ENCODE measurements around the gene PTPRO. TPM values are rescaled to one million over a fixed set of nuclear protein-coding genes. Genes with fewer than 3 reads are reported as not detected.
"Not testable (repeated sequence)": the region's sequence is repeated elsewhere in the genome, so short reads cannot be mapped to it uniquely, and the experiment has no call there.

Gene PTPRO
- total RNA-seq, 1 experiment from 2014 or later: 0.72 TPM

DNA sequence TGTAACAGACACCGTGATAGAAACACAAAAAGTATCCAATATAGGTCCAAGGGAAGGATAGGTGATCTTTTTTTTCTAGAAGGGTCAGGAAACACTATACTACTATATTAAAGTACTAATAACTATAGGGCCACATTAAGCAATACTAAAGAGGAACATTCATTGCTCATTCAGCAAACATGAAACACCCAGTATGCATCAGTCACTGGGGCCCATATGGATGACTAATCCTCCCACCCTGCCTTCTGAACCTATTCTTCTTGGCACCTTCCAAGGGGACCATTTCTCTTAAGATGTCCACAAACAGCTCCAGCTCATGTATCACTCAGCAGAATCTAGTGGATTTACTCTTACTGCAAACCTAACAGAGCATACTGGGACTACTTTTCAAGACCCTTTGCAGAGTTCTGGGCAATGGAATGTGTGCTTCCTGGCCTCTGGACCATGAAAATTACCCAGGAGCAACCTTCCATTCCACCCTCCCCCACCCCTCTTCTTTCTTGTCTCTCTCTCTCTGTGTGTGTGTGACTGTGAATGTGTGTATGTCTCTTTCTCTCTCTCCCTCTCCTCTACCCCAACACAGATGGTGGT is 279.0 kb downstream of the PTPRO start:
- peak; percentile 56 for DNase-seq (ENCODE audit: low read depth)

DNA sequence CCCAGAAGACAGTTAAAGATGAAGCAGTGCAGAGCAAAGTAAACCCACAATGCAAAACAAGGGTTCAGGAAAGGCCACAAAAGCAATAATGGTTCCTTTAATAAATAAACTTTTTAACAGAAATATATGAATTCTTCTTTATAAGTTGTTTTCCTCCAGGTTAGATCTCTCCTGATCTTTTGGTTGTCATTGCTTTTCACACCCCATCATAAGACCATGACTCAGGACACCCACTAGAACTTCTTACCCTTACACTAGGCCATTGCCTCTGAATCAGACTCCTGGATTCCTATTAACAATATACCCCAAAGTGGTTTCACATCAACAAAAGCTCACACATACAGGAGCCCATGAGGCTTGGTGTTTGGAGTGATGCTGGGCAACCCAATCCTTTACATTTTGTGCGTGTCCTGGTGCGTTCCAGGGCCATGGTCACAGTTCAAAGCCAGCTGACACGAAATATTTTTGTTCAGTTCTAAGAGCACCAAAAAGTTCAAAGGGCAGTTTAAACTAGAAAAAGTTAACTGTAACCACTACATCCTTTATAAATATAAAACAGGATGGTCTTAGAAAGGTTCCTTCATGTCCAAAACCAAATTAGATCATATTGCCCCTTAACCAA is 279.9 kb downstream of the PTPRO start:
- DNase-seq (ENCODE audit: low read depth): no peak

DNA sequence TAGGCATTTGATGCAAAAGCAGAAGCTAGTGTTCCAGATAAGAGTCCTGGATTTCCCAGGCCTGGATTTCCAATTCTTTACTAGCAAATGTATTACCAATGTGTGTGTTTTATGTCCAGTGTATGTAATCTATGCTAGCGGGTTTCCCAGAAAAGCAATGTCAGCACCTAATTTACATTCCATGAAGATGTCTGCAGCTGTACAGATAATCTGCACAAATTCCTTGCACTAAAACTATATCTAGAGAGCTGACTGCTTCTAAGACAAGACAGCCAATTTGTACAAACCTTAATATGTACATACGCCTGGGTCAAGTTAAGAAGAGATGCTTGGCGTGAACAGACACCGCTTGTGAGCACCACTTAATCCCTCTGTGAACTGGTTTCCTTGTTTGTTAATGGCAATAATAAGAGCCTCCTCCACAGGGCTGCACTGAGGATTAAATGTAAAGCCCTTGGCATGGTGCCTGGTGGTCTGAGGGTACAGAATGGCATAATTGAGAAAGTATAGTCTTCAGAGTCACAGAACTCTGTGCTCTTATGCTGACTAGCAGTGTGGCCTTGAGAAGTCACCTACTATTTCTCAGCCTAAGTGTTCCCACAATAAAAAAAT is 281.3 kb downstream of the PTPRO start:
- DNase-seq (ENCODE audit: low read depth): no peak

DNA sequence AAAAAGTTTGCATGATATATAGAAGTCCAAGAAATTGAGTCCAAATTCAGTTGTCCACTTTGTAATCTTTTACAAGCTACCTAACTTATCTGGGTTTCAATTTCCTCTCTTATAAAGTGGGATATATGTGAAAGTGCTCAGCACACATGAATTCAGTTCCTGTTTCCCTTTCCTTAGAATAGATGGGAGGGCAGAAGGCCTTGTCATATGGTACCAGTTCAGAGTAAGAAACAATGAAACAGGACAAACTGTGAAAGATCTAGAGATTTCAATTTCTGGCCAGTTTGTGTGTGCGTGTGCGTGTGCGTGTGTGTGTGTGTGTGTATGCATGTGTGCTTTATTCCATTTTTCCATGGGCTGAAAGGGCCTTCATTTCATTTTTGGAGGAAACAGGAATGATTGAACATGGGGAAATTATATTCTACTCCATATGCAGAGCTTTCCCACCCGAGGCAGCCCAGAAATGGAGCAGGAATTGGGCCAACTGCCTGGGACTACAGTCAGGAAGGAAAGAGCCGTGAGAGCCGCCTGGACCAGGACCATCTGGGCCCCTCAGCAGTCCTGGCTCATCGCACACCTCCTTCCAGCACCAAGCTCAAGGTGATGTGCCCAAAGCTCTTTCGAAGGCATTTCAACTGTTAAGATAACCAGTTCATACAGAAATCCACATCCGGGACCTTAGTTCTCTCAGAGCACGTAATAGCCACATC is 283.7 kb downstream of the PTPRO start:
- DNase-seq (ENCODE audit: low read depth): no peak

DNA sequence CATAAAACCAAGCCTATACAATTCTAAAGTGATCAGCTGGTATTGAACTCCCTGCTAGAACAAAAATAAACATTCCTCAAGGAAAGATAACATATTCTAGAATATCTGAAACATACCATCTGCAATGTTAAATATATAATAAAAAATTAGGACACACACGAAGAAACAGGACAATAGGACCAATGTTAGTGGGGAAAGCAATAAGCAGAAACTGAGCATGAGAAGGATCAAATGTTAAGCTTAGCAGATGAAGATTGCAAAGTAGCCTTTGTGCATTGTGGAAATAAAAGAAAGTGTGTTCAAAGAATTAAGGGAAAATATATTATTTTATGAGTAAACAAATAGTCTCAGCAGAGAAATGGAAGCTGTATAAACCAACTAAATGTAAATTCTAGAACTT is 286.1 kb downstream of the PTPRO start:
- no peak for DNase-seq (ENCODE audit: low read depth)

DNA sequence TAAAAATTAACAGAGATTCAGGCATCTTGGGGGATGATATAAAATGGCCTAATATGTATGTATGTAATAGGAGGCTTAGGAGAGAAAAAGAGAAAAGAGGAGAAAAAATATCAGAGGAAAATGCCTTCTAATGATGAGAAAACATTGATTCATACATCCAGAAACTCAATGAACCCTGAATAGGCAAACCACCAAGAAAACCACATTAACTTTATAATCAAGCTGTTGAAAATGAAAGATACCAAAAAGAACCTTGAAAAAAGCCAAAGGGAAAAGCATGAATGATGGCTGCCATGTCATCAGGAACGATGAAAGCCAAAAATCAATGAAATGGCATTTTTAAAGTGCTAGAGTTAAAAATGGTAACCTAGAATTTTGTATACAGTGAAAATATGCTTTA is 286.6 kb downstream of the PTPRO start:
- DNase-seq (ENCODE audit: low read depth): no peak

DNA sequence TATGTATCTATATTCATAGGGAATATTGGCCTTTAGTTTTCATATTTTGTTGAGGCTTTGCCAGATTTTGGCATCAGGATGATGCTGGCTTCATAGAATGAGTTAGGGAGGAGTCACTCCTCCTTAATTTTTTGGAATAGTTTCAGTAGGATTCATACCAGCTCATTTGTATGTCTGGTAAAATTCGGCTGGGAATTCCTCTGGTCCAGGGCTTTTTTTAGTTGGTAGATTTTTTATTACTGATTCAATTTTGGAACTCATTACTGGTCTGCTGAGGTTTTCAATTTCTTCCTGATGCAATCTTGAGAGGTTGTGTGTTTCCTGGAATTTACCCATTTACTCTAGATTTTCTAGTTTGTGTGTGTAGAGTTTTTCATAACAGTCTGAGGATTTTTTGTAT is 291.7 kb downstream of the PTPRO start:
- DNase-seq (ENCODE audit: low read depth): no peak

DNA sequence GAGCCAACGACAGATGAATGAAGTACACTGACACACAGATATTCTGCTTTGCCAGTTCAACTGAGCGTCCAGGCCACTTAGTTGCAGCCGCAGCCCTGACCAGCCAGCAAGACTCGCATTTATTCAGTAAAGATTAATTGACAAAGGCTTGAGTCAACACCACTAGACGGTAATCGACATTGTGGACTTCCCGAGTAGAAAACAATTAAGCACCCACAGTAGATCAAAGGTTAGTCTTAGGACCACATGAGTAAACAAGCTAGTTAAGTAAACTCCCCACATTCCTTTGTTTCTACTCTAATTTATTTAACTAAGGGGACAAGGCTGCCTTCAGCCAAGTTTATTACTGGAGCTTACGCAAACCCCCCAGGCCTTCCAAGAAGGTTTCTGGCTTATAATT is 294.2 kb downstream of the PTPRO start:
- DNase-seq (ENCODE audit: low read depth): not testable (repeated sequence)

DNA sequence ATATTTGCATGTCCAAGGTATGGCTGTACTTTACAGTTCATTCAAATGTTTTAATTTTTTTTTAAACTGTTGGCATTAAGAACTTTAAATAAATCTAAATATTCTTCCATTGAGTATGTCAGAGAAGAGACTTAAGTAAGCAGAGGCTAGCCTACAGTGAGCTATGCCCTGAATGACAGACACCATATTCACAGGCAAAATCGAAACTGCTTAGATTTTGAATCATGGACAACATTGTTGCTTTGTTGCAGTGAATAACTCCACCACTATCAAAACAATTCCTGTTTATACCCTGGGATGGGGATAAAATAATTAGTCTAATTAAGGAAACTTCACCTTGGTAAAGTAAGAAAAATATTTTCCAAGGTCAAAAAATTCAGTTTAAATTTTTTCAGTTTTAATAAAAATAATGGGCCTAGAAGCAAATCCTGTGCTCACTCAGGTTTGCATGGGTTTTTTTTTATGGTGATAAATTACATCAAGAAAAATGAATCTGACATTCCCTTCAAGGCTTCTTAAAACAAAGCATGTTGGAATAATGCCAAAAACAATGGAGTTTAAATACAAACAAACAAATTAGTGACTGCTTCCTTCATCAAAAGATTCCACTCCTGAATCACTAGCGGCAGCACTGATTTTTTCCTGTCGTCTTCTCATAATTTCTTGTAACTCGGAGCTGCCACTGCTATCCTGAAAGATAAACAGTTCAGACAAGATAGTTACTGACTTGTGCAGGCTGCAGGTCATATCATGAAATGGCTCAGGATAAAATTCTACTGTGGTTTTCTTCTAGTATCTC is 298.6 kb downstream of the PTPRO start:
- no peak for DNase-seq (ENCODE audit: low read depth)

DNA sequence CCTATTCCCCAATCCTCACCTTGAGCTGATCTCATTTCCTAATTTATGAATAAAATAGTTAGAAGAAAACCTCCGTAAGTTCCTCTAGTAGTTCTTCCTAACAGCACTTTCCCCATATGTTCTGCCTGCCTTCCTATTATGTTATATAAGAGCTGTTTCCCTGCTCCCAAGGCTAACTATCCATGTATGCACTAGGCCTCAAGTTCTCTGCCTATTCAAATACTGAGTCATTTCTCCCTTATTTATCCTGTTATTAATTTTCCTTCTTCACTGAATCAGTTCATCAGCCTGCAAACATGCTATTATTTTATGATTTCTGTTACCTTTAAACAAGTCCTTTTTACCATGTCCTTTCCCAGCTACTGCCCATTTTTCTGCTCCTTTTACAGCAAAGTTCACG is 302.8 kb downstream of the PTPRO start:
- DNase-seq (ENCODE audit: low read depth): no peak

DNA sequence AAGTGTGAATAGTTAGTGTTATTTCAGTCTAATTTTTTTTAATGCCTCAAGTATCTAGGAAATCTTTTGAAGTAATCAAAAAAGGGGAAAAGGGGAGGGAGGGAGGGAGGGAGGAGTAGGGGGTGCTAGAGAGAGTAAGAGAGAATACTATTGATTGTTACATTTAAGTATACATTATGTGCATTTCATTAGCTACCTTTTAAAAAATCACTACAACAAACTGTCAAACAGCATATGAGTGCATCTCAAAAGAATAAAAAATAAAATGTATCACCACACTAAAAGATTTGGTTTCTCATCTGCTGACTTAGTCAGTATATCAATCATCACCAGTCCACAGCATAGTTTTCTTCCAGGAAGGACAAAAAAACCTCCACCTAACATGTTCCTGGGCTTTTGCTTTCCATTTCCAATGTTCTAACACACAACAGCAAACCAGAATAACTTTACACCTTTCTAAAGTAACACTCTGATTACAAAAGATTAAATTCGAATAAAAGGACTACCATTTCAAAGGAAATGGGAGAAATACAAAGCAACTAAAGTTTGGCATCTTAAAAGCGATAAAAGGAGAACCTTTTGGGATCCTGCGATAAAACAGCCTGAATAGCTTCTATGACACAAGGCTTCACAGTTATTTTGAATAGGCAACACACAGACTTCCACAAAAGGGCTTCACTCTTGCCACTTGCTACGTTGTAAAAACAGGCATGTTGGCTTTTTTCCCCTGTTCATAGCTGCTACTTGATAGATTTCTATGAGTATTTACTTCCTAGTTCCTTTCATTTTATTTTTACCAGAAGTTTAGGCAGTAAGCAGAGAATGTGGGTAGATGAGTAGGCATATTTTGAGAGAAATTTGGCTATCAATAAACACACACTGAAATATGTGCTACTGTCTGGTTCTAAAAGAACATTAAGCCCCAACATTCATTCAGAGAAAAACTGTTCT is 306.0 kb downstream of the PTPRO start:
- peak; percentile 22 for DNase-seq (ENCODE audit: low read depth)

DNA sequence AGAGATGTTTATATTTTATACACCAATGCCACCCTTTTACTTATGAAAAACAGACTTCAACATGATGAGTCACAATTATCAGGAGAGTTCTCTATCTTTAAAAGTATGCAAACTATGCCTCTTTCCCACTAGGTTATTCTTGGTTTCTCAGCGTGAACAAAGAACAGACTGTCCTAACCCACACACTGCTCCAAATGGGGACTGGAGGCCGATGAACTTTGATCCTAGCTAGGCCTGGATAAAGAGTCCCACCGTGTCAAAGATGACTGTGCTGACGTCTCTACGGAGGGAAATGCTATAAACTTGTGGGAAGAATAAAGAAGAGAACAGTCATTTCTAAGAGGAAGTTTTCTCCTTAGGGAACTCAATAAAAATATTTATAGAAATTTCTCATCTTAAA is 306.8 kb downstream of the PTPRO start:
- peak; percentile 91 for DNase-seq (ENCODE audit: low read depth)

DNA sequence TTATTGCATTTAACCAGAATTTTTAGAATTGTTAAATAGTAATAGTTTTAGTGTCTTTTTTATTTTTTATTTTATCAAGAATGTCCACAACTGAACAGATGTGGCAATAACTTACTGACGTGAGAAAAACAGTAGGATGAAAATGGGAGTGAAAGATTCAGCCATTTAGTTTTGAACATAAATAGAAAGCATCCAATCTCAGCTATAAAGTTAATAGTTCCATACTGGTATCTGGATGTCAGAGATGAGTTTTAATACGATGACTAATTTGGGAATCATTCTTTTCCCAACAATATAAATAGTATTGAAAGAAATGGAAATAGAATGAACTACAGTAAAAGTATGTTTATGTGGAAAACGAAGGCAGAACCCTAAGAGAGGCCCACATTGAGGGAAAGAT is 307.5 kb downstream of the PTPRO start:
- peak; percentile 20 for DNase-seq (ENCODE audit: low read depth)

DNA sequence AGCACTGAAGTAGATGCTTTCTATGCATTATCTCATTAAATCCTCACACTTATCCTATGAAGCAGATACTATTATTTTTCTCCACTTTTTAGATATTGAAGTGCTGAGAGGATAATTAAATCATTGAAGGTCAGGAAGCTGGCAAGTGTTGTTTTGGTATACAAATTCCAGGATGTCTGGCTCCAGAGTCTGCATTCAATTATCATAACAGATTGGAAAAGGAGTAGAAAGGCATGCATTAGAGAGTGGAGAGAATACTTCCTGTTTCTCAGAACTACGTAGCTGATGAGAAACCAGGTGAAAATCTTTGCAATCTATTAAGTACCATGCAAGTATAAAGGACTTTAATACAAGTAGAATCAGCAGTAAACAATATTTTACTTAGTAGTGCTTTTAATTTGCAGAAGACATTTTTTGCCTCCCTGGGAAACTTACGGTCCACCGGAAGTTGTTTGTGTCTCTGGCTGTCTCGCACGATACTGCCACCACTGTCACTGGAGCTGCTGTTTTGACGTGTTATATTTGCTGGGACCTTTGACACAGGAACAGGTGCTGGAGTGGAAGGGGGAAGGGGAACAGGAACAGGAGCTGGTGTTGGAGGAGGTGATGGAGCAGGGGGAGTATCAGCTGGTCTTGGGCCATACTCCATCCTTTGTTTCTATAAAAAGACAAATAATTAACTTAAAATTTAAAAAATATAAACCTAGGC is 308.9 kb downstream of the PTPRO start:
- no peak for DNase-seq (ENCODE audit: low read depth)

DNA sequence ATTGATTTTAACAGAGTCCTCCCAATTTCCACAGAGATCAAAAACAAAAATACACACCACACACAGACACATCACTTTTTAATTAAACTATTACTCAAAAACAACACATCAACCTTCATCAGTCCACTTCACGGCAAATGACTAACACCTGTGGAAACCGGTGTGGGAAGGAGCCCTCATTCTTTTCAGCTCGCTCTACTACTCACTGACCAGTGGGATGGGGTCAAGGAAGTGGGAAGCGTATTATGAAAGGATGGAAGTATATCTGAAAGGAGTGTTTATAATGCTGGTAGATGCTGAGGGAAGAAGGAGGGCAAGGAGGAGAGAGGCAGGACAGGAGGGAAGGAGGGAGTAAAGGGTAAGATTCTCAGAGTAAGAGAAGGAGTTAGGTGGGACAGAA is 310.4 kb downstream of the PTPRO start:
- DNase-seq (ENCODE audit: low read depth): no peak

DNA sequence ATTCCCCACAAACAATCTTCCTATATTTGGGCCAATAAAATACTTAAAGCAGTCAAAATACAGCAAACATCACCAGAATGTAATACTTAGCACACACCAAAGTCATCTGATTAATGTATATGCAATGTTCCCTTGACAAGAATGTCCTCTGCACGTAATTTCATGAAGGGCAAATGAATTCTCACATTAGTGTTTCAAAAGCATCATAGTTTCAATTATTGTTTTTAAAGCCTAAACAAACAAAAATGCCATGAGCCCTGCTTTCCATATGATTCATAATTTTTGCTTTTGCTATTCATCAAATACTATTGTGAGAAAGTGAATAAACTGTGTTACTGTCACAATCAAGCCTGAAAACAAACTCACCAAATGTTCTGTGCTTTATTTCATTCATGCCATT is 310.9 kb downstream of the PTPRO start:
- DNase-seq (ENCODE audit: low read depth): no peak

DNA sequence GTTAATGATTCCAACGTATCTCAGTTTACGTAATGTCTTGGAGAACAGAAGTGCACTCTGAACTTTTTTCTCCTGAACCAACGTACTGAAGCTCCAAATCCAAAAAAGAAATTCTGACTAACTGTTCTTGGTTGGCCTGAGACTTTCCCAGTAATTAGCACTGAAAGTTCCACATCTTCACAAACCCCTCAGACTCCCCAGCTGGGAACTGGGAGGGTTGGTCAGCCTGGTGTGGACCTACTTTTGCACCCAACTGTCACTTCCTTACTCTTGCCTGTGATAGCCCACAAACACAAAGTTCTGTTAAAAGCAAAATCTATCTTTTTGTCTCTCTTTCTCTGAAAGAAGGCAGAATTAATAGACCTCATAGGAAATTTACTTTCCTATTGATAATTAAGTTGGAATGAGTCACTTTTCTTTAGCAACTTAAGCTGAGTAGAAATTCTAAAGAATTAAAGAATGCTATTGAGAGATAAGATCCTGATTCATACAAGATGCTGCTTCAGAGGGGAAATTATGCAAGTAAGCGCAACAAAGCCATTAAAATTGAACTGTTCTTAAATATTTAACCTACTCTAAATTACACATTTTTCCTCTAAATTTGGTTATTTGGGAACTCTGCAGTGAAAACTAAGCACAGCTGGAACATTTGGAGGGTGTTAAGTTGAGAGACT is 311.8 kb downstream of the PTPRO start:
- DNase-seq (ENCODE audit: low read depth): no peak

DNA sequence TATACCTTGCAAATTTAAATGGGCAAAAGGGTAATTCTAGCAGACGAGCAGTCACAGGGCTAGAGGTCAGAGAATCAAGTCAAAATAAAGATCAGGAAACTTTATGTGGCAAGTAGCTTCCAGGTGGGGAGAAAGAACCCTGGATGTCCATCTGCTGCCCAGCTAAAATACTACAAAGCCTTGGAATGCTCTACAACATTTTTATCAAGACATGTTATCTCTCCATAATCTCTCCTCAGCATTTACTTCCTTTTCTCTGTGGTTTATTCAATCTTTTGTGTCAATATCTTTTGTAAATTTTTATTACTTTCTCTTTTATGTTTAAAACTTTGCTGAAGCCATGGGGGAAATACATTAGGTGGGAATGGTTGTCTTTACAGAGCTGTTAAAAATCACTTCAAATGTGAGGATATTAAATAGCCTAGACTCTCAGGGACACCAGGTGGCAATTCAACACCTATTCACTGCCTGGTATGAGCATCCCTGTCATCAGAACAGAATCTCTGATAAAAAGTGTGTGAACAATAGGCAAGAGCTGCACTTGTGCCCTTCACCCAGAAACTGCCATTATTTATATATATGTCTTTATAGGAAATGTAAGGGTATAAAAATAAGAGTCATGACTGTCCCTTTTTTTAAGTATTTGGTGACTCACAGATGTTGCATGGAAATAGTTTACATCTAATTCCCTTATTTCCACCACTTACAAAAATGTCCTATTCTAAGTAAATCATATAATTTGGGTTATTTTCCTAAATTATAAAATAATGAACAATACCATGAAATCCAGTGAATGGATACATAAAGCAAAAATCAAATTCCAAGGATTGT is 314.0 kb downstream of the PTPRO start:
- no peak for DNase-seq (ENCODE audit: low read depth)

DNA sequence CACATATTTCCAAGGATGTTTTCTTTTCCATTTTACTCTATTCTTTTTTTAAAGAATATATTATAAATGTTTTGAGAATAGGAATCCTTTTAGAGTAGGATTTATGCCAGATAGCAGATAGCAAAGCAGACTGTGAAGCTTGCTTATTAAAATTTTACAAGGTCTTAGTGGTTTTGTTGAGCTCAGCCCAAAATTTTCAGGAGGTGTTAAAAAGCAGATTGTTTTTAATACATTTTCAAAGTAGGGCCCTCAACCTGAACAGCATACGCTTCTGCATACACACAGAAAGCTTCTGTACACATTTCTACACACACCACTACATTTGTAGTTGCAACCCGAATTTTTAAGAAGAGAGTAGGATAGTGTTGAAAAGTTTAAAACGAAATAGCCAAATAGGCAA is 315.9 kb downstream of the PTPRO start:
- DNase-seq (ENCODE audit: low read depth): no peak

Data from RPMI7951 (cell line).